AG10803 (cell line): ENCODE measurements around the gene MATN4.

Experiments
- DNase-seq: peaks from one replicate; pipeline ENCODE4 v3.0.0; 2010; ENCODE audit warnings: low read depth
- H3K4me3 ChIP-seq: 2 replicates; pipeline ENCODE4 v1.5.1; 2011; ENCODE audit warnings: mild to moderate bottlenecking, low read length, control low read depth
- CTCF ChIP-seq: conservative IDR thresholded peaks from 2 replicates; pipeline ENCODE4 v1.5.1; 2011; ENCODE audit warnings: mild to moderate bottlenecking, low read length, control low read depth, inconsistent platforms

Gene MATN4

GRCh38 chr20:45247865-45248264, 60.2 kb downstream of the MATN4 start:
- no peak for DNase-seq
- no peak for TF ChIP-seq CTCF
- no peak overlapping the region for H3K4me3 ChIP-seq

GRCh38 chr20:45246109-45246508, 62.0 kb downstream of the MATN4 start:
- no peak for TF ChIP-seq CTCF
- no peak for DNase-seq
- no peak overlapping the region for H3K4me3 ChIP-seq
